HG02588 (cell line): ENCODE data around the gene NDFIP1.
"Not testable (repeated sequence)": the region's sequence is repeated elsewhere in the genome, so short reads cannot be mapped to it uniquely, and the experiment has no call there.

Source experiments
- ATAC-seq: cut with Tn5 transposase; IDR thresholded peaks from one replicate; pipeline ENCODE4 v1.9.1; 2021; ENCODE audit warnings: mild to moderate bottlenecking, moderate library complexity; ENCODE audit not compliant: unreplicated experiment

The NDFIP1 gene

DNA sequence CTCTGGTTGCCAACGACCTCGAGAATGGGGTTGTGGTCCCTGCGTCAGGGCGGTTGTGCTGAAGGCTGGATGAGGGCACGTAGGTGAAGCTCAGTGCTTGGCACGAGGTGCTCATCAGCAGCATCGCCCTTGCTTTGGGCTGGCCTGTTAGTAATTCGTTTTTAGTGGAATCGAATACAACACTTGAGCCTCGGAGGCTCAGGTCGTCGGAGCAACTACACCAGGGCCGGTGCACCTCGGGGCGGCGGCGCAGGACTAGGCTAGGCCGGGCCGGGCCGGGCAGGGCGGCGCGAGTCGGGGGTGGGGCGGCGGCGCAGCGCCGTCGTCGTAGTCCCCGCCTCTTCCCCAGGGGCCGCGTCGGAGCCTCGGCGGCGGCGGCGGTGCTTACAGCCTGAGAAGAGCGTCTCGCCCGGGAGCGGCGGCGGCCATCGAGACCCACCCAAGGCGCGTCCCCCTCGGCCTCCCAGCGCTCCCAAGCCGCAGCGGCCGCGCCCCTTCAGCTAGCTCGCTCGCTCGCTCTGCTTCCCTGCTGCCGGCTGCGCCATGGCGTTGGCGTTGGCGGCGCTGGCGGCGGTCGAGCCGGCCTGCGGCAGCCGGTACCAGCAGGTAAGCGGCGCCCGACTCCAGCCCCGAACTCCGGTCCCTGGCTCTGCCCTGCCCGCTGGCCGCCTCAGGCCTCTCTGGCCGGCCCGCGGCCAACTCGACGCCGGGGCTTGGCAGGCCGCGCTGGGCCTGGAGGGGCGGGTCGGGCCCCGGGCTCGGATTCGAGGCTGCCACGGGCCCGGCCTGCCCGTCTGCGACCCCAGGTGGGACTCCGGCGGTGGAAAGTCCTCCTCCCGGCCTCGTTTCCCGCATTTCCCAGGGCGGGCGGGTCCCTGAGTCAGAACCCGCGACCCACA lies at the start of gene NDFIP1:
TSS of gene NDFIP1 (plus strand) at position 348 of the 899 bp plus-strand sequence. CDS start at position 544, 196 bp downstream.
- ATAC-seq: peak; percentile 96

DNA sequence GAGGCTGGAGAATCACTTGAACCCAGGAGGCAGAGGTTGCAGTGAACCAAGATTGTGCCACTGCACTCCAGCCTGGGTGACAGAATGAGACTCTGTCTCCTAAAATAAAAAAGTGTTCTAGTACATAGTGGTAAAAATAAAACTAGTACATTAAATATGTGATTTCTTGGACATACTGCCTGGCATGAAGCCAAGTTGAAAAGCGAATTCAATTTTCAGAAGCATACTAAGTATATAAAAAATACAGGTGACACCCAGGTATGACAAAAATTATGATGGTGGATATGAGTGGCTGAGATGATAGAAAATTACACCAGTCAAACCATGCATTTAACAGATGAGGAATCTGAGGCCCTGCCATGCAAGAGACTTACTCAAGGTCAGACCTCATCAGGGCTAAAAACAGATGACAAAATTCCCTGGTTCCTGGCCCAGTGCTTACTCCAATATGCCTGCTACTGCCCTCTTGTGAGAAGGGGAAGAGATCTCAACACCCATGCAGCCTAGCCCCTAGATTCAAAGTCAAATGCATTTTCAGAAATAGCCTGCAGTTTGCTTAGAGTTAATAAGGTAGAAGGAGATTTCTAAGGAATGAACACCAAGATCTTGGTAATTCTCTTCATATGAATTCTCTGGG lies 49.2 kb upstream of the NDFIP1 start:
- ATAC-seq: no peak

- no peak for ATAC-seq
Observed at GRCh38 chr5:142063376-142063775, 45.2 kb upstream of the NDFIP1 start.

DNA sequence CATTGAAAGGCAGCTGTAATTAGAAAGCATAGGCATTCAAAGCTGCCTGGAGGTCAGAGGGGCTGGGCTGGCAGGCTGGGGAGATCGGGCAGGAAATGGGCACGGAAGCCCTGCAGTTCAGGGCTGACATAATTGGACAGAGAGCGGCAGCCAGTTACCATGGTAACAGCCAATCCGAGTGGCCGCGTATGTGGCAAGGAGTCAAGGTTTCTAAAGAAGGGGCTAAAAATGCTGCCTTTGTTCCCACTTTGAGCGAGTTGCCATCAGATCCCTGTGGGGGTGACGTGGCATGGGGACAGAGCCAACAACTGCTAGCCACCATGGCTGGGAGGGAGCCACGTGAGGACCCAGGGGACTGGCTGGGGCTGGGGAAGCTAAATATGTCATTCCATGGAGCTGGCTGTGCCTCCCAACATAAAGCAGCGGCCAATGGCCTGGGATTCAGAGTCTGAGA lies 44.7 kb upstream of the NDFIP1 start:
- ATAC-seq: no peak

GRCh38 chr5:142065273-142065672 lies 43.3 kb upstream of the NDFIP1 start:
- no peak for ATAC-seq

DNA sequence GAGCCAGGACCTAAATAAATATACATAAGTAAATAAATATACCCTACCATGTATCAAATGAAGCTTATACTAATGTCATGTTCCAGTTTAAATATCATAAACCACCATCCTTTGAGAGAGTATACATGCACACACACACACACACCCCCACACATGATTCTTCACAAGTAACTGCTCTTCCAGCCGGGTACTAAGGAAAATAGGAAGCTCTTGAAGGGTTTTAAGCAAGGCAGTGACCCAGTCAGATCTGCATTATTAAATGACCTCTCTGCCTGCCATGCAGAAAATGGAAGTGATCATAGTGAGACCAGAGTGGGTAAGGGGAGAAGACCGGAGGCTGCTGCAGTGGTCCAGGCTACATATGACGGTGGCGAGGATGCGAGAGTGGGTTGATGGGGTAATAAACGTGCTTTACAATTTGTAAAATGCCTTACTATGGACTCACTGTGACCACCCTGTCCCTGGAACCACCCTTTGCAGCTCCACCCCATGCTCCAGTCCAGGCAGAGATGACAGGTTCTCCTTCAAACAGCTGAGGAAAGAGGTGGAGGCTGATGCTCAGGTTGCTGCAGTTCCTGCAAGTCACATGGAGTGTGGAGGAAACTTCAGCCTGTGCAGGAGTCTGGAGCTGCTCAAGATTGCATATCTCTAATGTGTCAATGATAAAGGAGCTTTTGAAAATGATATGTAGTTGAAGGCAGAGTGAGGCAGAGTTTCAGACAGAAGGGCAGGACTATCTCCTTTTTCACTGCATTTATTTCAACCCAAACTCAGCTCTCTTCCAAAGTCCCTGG lies 38.8 kb upstream of the NDFIP1 start:
- no peak for ATAC-seq

- ATAC-seq: no peak
Observed at GRCh38 chr5:142070734-142071133, 37.8 kb upstream of the NDFIP1 start.

DNA sequence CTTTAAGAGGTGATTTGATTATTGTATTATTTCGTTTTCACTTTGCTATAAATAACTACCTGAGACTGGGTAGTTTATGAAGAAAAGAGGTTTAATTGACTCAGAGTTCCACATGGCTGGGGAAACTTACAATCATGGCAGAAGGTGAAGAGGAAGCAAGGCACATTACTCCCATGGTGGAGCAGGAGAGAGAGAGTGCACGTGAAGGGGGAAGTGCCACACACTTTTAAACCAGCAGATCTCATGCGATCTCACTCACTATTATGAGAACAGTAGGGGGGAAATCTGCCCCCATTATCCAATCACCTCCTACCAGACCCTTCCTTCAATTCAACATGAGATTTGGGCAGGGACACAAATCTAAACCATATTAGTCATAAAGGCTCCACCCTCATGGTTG lies 36.1 kb upstream of the NDFIP1 start:
- ATAC-seq: no peak

DNA sequence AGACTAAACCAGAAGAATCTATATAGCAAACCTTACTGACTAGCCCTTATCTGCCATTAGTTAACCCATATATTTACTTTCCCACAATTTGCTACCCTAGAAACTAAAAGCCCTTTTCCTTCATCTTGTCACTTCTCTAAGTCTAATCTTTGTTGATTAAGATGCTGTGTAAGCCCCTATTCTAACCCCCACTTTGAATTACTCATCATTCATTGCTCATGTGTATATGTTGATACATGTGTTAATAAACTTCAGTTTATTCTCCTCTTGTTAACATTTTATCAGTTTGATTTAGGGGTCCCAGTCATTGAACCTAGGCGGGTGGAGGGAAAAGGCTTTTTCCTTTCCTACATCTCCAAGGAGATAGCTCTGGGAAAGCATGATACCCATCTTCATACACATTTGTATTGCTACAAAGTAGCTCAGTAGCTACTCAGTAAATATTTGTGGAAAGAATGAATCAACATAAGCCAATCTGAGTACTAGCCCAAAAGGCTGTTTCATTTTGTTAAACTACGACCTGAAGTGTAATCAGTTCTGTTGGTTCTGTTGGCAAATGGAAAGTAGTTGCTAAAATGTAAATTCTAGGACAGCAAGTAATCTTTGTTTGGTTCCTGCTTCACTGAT lies 35.1 kb upstream of the NDFIP1 start:
- ATAC-seq: no peak

- ATAC-seq: no peak
Observed at GRCh38 chr5:142074006-142074405, 34.6 kb upstream of the NDFIP1 start.

DNA sequence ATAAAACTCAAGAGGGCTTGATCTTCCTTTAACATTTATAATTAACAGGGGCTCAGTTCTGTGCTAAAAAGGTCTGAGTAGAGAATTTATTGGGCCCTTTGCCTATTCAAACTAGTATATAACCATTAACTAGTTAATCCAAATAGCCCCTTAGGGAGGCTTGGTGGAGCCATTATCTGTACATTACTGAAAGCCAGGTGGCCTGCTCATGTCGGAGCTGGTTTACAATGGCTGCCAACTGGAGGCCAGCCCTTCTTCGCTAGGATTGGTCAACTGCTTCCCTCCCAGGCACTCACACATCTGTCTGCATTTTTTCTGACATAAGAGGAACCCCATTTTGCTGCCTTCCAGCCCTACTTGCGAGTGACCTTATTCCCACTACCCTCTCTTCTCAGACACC lies 30.4 kb upstream of the NDFIP1 start:
- no peak for ATAC-seq

DNA sequence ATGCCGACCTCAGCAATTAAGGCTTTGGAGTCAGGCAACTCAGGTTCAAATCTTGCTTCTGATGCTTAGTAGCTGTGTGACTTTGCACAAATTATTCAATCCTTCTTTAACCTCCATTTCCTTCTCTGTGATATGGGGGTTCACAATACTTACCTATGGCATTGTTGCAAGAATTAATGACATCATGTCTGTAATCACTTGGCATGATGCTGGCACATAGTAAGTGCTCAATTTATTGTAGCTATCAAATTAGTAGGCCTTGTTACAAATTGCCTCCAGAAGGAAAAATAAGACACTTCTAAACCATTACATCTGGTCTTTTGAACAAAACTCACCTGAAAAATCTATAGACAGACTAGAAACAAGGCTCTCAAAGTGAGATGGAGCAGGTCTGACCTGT lies 29.9 kb upstream of the NDFIP1 start:
- ATAC-seq: no peak

- no peak for ATAC-seq
Observed at GRCh38 chr5:142079306-142079721, 29.3 kb upstream of the NDFIP1 start.

DNA sequence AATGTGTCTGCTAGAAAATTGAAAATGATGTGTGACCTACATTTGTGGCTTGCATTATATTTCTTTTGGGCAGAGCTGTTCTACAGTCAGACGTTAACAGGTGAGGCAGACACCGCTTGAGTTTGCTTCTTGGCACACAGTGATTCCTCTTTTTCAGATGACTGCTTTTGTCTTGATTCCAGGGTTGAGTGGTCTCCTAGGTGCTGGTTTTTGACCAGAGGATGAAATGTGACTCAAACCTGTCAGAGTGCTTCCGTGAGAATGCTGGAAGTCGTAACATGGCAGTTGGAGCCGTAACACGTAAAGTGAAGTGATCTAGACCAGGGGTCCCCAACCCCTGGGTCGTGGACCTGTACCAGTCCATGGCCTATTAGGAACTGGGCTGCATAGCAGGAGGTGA lies 28.3 kb upstream of the NDFIP1 start:
- ATAC-seq: no peak

DNA sequence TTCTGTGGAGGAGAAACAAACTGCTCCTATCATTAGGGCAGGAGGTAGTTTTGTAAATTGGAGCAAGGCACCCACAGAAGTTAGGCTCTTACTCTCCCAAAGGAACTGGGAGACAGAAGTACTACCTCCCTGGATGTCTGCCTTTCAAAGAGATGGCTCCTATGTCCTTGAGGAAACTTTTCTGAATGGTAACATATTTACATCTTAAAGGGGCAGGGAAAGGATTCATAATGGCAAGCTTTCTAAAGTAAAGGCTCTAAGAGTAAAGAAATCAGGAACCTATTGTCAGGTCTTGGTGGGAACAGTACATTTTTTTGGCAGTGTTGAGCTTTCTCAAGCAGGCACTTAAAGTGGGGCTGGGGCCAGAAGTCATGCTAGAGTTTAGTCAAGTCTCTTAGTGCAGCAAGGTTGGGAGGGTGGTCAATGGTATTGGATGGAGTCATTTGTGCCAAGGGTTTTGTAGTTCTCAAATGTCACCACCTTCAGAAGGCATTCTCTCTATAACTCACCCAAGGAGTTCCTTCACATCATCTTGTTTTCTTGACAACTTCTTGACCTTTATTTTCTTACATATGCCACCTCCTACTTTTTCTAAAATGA lies 26.3 kb upstream of the NDFIP1 start:
- ATAC-seq: no peak

DNA sequence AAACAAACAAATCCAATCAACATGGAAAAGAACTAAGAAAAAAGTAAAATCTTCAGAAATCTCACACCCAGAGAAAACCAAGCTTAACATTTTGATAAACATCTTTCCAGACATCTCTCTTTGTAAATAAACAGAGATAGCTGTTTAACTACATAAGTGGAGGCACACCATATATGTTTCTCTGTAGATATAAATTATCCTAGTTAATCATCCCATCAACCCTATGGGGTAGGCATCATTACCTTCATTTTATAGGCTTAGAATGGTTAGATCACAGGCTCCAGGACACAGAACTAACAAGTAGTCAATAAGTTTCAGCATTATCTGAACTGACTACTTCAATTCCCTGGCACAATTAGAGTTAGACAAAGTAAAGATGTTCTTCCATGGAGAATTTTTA lies 22.4 kb upstream of the NDFIP1 start:
- no peak for ATAC-seq

- no peak for ATAC-seq
Observed at GRCh38 chr5:142086679-142087078, 21.9 kb upstream of the NDFIP1 start.

GRCh38 chr5:142087920-142088679 lies 20.5 kb upstream of the NDFIP1 start:
- ATAC-seq: no peak

- ATAC-seq: not testable (repeated sequence)
Observed at GRCh38 chr5:142088855-142089479, 19.6 kb upstream of the NDFIP1 start.
